NCI-H2227 treated with DMSO at 0.1 percent for 48 hours (cell line): Measurements from ENCODE around the gene SLC39A2.
"Not testable (repeated sequence)": the region's sequence is repeated elsewhere in the genome, so short reads cannot be mapped to it uniquely, and the experiment has no call there.

Experiments used
- DNase-seq: peaks from one replicate; lab custom pipeline; 2025; lab: John Stamatoyannopoulos, UW

Gene SLC39A2, protein sequence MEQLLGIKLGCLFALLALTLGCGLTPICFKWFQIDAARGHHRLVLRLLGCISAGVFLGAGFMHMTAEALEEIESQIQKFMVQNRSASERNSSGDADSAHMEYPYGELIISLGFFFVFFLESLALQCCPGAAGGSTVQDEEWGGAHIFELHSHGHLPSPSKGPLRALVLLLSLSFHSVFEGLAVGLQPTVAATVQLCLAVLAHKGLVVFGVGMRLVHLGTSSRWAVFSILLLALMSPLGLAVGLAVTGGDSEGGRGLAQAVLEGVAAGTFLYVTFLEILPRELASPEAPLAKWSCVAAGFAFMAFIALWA

GRCh38 chr14:20998674-20999366 is at the start of gene SLC39A2:
TSS of gene SLC39A2 (plus strand) at chr14:20999293. CDS start at chr14:20999447, 154 bp downstream.
- no peak for DNase-seq

DNA sequence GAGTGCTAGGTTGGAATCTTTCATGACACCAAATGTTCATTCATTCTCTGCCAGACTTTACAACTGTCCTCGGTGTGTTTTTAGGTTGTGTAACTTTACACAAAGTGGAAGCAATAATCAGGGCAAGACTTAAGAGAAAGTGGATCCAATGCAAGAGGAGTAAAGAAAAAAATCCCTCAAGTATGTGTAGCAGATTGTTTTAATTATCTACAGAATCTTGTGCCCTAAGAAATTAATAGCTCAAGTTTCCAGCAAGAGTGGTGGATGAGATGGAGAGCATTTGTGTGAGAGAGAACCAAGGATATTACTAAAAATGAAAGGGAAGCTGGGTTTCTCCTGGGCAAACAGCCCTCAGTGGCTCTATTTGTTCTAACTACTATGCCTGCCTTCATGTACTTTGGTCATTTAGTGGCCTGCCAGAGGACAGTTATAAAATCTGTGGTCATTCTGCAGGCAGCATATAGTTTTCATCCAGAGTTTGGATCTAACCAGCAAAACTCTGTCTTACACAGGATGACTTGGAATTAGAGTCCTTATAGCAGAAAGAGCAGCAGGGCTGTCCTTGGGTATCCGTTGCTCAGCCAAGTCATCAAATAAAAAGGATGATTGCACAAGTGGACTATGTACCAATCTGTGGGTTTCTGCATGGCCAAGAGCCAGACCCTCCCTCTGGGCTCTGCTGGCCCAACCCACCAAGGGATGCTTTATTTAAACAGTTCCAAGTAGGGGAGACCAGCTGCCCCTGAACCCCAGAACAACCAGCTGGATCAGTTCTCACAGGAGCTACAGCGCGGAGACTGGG is 44.2 kb upstream of the SLC39A2 start, which contains the start of gene RNASE2:
Gene RNASE2, plus strand, starts transcription at position 752 of the 802 bp plus-strand sequence. CDS start 285 bp downstream, outside the sequence.
- not testable (repeated sequence) for DNase-seq

- not testable (repeated sequence) for DNase-seq
These were observed 43.6 kb upstream of the SLC39A2 start for GRCh38 chr14:20955538-20955873.

GRCh38 chr14:20956376-20956976 is 42.6 kb upstream of the SLC39A2 start:
- DNase-seq, result no peak

- DNase-seq, result not testable (repeated sequence)
These were observed 40.1 kb upstream of the SLC39A2 start for GRCh38 chr14:20958946-20959345.

- DNase-seq, result no peak
These were observed 29.8 kb upstream of the SLC39A2 start for GRCh38 chr14:20969336-20969735.

- no peak for DNase-seq
These were observed 28.5 kb upstream of the SLC39A2 start for GRCh38 chr14:20970647-20970982.

GRCh38 chr14:20970983-20971704 is 27.9 kb upstream of the SLC39A2 start:
- peak; percentile 84 for DNase-seq

GRCh38 chr14:20971705-20972021 is 27.4 kb upstream of the SLC39A2 start:
- DNase-seq, result no peak

DNA sequence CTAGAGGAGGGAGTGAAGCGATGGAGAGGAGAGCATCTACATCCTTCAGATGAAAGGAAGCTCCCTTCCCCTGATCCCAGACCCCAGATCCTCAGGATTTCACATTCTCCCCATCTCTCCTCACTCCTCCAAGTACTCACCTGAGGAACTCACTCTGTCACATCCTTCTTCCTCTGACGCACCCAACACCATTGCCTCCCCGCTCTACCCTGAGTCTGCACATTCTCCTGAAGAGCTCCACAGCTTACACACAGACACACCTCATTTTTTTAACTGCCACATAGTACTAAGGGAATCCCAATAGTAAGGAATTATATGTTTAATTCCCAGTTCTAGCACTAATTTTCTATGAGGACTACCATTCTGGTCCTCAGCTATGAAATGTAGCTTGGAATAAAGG is 25.6 kb upstream of the SLC39A2 start:
- no peak for DNase-seq

- no peak for DNase-seq
These were observed 22.8 kb upstream of the SLC39A2 start for GRCh38 chr14:20976291-20976690.

GRCh38 chr14:20978687-20979086 is 20.4 kb upstream of the SLC39A2 start:
- no peak for DNase-seq

GRCh38 chr14:20980906-20981305 is 18.2 kb upstream of the SLC39A2 start:
- no peak for DNase-seq

GRCh38 chr14:20982646-20983369 is 16.3 kb upstream of the SLC39A2 start:
- no peak for DNase-seq

DNA sequence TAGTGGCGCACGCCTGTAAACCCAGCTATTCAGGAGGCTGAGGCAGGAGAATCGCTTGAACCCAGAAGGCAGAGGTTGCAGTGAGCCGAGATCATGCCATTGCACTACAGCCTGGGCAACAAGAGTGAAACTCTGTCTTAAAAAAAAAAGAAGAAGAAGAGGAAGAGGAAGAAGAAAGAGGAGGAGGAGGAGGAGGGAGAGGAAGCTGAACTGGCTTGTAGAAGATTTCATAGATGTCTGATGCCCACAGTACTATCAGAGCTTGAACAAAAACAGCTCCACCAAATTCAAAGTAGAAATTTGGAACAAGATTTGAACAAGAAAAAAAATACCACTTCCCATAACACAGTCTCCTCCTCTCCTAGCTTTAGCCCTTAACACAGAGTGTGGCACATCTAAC is 13.4 kb upstream of the SLC39A2 start:
- not testable (repeated sequence) for DNase-seq

GRCh38 chr14:20986811-20987210 is 12.3 kb upstream of the SLC39A2 start:
- no peak for DNase-seq

DNA sequence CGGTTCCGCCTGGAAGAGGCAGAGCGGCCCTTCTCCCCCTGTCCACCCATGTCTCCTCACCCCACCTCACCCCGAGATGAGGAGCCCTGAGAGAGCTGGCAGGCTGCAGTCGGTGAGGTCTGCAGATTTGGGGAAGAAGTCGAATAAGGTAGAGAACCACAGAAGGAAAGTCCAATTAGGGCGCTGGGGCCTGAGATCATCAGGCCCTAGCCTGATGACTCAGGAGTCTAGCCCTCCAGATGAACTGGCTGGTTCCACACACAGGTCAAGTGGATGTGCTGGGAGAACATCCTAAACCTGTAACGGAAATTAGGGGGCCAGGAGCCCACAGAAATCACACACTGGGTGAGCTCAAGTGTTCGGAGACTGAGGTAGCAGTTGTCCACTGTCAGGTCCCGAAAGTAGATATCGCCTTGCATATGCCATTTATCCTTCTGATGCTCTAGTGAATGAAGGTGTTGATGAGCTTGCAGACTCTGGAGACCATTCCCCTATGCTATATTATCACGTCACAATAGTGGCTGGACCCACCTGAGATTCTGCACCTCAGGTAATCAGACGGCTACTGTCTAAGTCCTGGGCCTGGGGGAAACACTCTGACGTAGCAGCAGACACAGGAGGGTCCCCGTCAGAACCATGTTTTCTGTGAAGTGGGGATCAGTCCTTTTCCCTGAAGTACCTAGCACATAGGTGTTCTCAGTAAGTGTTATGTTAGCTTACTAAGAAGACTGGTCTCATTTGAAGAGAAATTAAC is 10.2 kb upstream of the SLC39A2 start:
- DNase-seq, result no peak

- no peak for DNase-seq
These were observed 9.7 kb upstream of the SLC39A2 start for GRCh38 chr14:20989471-20989786.

- peak; percentile 95 for DNase-seq
These were observed 9.1 kb upstream of the SLC39A2 start, which contains the start of gene METTL17 for GRCh38 chr14:20989787-20990600. TSS of gene METTL17 (plus strand) at chr14:20989980. CDS start at chr14:20990003, 23 bp downstream.

GRCh38 chr14:20996521-20996920 is 2.6 kb upstream of the SLC39A2 start:
- no peak for DNase-seq
